ENCODE measurements around the gene CRIM1.

Gene CRIM1

GRCh38 chr2:36433311-36434217 lies 78.0 kb downstream of the CRIM1 start:
- no peak for FAIRE-seq

GRCh38 chr2:36438449-36438977 lies 82.9 kb downstream of the CRIM1 start:
- no peak for FAIRE-seq

GRCh38 chr2:36439084-36439483 lies 83.5 kb downstream of the CRIM1 start:
- FAIRE-seq, result no peak

GRCh38 chr2:36441065-36441625 lies 85.6 kb downstream of the CRIM1 start:
- no peak for FAIRE-seq

- no peak for FAIRE-seq
Measured at GRCh38 chr2:36441816-36442215, 86.2 kb downstream of the CRIM1 start.

GRCh38 chr2:36444216-36444936 lies 88.8 kb downstream of the CRIM1 start:
- FAIRE-seq, result no peak

GRCh38 chr2:36445185-36445866 lies 89.7 kb downstream of the CRIM1 start:
- no peak for FAIRE-seq

GRCh38 chr2:36446294-36446693 lies 90.7 kb downstream of the CRIM1 start:
- no peak for FAIRE-seq

- no peak for FAIRE-seq
Measured at GRCh38 chr2:36449213-36449612, 93.6 kb downstream of the CRIM1 start.

- FAIRE-seq, result no peak
Measured at GRCh38 chr2:36449943-36450392, 94.4 kb downstream of the CRIM1 start.

GRCh38 chr2:36450466-36451196 lies 95.1 kb downstream of the CRIM1 start:
- FAIRE-seq, result no peak

- FAIRE-seq, result no peak
Measured at GRCh38 chr2:36451512-36451911, 95.9 kb downstream of the CRIM1 start.

- no peak for FAIRE-seq
Measured at GRCh38 chr2:36452260-36452659, 96.7 kb downstream of the CRIM1 start.

- no peak for FAIRE-seq
Measured at GRCh38 chr2:36453652-36454051, 98.1 kb downstream of the CRIM1 start.

- FAIRE-seq, result no peak
Measured at GRCh38 chr2:36455011-36455410, 99.4 kb downstream of the CRIM1 start.

GRCh38 chr2:36455788-36456187 lies 100.2 kb downstream of the CRIM1 start:
- no peak for FAIRE-seq

- no peak for FAIRE-seq
Measured at GRCh38 chr2:36456227-36457175, 100.9 kb downstream of the CRIM1 start.

- no peak for FAIRE-seq
Measured at GRCh38 chr2:36458106-36458505, 102.5 kb downstream of the CRIM1 start.

- FAIRE-seq, result no peak
Measured at GRCh38 chr2:36459725-36460137, 104.2 kb downstream of the CRIM1 start.

- no peak for FAIRE-seq
Measured at GRCh38 chr2:36461039-36461681, 105.6 kb downstream of the CRIM1 start.
